Hypothalamus (tissue), 51 donors: ENCODE results near the gene SKAP1.
"Not testable (repeated sequence)": the region's sequence is repeated elsewhere in the genome, so short reads cannot be mapped to it uniquely, and the experiment has no call there.

Experiments
- DNase-seq, 51 donors: peaks; one replicate each; lab custom pipeline; 2025; lab: John Stamatoyannopoulos, UW

SKAP1 gene

DNA sequence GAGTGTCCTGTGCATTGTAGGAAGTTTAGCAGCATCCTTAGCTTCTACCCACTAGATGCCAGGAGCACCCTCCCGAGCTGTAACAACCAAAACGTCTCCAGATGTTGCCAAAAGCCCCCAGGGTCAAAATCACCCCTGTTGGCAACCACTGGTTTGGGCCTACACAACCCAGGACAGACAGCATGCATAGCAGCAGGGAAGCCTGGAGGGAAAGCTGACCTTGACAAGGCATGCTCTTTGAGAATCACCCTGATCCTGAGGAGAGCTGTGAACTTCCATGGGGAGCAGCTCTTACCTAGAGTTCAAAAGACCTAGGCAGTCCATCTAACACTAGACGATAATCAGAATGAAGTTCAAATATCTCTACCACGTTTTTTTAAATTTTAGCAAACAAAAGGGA lies 9.2 kb downstream of the SKAP1 start:
- no peak for DNase-seq

DNA sequence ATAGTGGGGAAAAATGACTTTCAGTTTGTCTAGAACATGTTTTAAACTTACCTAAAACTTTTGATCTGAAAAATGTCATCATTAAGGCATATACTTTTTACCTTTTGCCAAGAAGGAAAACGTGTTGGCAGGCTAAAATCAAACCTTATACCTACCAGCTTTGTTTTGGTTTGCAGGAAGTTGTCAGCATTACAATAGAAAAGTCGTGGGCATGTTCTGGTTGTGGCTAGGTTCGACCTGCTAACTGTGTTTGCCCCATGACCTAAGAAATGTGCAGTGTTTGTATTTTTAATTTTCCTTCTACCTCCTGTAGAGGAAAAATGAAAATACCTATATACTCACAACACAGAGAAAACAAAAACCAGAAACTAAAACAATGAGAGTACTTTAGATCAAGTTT lies 13.0 kb downstream of the SKAP1 start:
- DNase-seq, result no peak

DNA sequence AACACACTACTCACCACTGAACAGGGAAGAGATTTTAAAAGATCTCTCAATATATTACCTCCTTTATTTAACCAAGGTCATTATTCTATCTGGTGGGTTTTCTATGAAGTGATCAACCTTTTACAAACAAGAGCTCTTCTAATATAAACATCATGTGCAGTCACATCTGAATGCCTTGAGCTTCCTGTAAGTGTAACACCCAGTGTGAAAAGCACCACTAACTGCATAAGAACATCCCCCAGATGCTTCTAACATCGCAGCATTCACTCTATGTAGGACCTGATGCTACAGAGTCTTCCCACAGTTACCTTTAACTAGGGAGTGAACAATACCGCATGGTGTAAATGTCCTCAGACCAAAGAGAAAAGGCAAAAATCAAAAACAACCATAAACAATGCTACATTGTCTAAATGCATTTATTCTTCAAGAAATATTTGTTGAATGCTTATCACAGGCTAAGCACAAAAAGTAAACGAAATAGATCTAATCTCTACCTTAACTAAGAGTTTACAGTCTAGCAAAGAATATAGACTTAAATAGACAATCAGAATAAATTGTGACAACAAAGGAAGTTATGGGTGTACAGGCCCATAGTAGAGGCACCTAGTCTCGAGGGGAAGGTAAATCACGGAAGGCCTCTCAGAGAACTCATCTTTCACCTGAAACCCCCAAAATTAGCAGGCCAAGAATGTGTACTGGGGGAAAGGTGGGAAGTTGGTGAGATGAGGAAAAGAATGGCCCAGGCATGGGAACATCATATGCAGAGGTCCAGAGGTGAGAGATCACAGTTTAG lies 16.2 kb downstream of the SKAP1 start:
- no peak for DNase-seq

DNA sequence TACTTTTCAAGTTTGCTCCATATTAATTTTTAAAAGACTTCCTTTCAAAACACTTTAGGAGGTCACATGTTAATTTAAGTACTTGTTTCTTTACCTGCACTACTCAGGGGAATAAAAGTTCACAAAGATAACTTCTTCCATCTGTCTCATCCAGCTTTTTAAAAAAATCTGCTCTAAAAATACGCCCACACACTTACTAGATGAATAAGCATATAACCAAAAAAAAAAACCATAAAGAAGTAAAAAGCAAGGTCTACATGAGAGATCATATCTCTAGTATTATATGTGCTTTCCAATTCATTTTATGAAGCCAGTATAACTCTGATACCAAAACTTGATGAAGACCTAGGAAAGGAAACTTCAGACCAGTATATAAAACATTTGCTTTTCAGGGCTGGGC lies 17.2 kb downstream of the SKAP1 start:
- DNase-seq, result no peak

DNA sequence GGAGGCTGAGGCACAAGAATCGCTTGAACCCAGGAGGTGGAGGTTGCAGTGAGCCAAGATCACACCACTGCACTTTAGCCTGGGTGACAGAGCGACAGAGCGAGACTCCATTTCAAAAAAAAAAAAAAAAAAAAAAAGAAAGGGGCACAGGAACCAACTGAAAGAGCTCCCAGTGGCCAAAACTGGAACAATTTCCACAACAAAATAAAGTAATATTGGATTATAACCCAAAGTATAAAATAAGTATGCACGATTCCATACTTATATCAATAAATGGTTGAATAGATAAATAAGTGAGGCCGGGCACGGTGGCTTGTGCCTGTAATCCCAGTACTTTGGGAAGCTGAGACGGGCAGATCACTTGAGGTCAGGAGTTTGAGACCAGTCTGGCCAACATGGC lies 19.2 kb downstream of the SKAP1 start:
- DNase-seq, result not testable (repeated sequence)

DNA sequence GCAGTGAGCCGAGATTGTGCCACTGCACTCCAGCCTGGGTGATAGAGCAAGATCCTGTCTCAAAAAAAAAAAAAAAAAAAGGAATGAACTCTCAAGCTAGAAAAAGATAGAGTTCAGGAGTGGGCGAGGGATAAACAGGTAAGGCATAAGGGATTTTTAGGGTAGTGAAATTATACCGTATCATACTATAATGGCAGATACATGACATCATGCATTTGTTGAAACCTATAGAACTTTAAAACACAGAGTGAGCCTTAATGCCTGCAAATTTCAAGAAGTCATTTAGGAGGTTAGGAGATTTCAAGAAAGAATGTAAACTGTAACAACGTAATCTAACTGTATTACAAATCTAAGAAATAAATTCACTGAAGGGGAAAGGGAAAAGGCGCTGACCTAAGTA lies 20.4 kb downstream of the SKAP1 start:
- DNase-seq, result no peak

DNA sequence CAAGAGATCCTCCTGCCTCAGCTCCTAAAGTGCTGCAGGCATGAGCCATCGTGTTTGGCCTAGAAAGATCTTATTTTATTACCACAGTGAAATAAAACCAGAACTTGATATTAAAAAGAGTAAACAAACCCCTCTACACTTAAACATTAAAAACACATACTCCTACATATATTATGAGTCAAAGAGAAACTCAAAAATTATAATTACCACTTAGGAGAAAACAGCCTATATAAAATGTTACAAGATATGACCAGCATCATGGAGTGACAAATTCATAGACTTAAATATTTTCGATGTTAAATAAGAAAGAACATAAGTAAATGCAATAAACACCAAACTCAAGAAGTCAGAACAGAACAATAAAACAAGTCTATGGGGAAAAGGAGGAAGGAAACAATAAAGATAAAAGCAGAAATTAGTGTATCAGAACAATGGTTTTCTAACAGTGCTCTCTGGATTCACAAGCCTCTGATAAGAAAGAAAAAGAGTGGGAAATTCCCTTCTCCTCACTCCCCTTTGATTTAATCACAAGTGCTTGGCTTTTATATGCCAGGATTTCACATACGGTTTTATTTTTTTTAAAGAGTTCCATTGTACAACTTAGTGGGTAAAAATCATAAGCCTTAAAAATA lies 23.0 kb downstream of the SKAP1 start:
- no peak for DNase-seq

DNA sequence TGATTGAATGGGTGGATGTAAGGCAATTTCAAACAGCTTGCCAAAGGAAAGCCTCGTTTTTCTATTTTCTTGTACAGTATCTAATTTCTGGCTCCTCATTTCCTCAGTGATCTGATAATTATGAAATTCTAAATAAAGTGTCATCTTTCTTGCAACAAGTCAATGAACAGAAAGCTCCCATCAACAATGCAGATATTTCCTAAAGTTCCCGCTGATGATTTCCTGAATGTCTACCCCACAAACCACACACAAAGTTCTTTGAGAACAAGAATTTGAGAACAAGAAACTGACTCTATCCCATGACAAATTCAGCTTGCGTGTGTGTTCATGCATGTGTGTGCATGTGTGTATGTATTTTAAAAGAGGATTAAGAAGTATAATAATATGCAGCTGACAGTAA lies 35.2 kb downstream of the SKAP1 start:
- DNase-seq, result no peak

DNA sequence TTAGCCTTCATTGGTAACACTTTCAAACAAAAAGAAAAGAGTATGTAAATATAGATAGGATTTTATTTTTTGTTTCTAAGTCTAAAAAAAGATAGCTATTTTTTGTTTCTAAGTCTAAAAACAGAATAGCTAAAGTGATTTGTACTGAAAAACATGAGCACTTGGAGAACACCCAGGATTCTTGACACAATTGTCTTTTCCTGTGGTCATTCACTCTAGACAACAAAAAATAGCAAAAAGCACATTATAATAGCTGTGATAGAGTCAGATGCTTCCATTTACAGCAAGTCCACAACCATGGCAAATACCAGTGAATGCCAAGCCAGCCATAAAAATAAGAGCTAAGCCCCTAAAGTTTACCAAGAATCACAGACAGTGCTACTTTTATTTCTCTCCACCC lies 36.7 kb downstream of the SKAP1 start:
- no peak for DNase-seq

DNA sequence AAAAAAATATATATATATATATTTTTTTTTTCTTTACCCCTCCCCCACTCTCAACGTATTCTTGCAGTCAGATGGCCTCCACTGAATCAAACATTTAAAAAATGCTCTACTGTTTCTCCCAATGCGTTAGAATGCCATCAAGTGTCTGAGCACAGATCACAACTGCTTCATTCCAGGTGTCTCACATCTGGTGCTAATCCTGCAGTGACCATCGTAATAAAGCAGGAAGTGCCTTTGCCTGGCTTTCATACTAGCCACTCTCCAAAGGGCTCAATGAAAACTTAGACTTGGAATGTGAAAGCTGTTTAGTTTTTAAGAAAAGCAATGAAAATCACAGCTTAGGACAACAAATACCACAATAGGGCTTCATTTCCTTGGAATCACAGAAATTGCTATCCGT lies 37.2 kb downstream of the SKAP1 start:
- no peak for DNase-seq

DNA sequence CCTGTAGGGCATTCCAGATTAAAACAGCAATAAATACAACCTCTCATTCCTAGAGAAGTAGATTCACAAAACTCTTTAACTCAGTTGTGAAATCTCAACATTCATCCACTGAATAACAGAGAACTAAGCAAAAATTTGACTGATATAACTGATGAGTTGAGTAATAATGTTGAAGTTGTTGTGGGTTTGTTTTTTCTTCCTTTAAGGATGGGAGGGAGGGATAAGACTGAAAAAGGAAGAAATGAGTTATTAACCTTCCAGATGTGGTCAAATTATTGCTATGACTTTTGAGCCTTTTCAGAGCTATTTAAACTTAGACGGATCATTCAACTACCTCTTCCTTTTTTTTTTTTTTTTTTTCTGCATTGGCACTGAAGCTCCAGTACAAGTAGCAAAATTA lies 38.6 kb downstream of the SKAP1 start:
- no peak for DNase-seq

DNA sequence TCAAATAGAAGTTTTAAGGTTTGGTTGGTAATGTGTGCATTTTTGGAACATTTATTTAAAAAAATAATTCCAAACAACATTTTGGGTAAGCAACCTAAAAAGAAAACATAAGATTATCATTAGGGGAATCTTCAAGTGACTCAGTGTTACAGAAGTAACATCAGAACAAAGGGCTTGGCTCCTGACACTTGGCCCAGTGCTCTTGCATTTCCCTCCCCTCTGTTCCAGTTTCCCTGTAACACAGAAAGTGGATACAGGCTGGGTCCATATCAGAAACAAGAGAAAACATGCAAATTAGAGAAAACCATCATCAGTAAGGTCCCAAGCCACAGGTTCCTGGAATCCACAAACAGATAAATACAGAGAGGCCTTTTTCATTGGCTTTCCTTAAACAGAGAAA lies 40.1 kb downstream of the SKAP1 start:
- no peak for DNase-seq

DNA sequence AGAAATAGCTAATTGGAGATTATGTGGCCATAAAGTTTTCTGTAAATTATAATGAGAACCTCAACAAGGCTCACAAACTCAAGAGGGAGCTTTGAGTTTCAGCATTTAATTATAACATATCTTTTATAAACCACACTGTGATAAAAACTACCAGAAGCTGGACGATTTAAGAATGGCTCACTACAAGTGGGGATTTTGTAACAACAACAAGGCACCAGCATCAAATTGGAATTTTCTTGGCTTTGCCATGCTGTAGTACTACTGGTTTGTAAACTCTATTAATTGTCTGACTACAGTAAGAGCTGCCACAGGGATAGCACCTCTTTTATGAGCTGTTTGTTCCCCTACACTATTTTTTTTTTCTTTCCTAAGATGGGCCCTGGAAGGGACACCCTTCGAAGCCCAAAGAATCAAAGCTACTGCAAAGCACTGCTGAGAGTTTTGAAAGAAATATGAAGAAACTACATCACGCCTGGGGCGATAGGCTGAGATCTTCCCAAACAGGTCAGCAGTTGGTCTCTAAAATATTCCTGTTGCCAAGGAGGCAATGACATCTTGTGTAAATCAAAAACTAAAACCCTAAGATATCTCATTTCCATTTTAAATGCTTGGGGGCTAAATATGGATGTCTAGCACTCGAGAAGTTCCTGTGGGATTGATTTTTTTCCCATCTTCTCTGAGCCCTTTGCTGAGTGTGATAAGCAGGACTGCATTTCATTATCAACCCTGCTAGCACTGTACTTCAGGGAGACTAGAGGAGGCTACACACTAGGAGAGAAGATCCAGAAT lies 40.9 kb downstream of the SKAP1 start:
- DNase-seq, result no peak

DNA sequence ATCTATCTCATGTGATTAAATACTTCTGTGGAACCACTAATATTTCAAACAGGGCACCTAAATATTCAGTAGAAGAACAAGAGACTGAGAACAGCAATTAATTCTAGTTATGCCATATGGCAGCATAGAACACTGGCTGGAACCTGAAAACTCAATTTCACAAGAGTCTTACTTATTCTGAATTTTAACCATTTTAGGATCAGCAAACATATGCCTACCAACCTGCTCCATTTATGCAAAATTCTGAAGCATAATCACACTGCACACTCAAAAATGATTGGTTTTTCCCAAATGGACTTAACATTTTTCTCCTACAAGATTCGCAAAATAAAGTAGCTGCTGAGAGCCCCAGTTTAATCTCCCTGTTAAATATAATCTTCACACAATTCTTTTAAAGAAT lies 43.2 kb downstream of the SKAP1 start:
- DNase-seq, result no peak

DNA sequence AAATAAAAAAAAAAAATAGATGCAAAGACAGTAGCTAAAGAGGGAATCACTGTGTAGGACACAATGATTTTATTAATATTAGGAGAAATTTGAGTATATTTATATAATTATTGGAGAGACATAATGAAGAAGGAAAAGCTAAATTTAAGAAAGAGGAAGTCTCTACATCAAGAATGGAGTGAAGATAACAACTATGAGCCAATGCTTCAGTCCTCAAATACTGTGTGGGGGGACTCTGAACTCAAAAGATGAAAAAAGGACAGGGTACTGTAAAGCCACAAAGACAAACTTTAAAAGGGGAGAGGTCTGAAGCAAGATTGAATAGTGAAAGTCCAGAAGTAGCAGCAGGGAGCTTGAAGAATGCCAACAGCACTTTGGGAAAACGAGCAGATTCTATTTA lies 44.7 kb downstream of the SKAP1 start:
- DNase-seq, result no peak

DNA sequence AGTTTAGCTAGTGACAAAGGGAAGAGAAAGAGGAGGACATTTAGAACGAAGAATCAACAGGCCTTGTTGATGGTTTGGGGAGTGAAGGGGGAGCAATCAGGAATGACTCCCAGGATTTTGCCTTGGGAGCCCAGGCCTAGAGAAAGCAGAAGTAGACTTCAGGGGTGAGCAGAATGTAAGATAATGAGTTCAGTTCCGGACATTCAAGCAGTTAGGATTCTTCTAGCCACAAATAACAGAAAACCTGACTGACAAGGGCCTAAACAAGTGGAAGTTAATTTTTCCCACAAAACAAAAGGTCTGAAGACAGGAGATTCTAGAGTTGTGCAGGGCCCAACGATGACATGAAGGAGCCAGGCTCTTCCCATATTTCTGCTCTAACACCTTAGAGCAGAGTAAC lies 45.9 kb downstream of the SKAP1 start:
- no peak for DNase-seq

DNA sequence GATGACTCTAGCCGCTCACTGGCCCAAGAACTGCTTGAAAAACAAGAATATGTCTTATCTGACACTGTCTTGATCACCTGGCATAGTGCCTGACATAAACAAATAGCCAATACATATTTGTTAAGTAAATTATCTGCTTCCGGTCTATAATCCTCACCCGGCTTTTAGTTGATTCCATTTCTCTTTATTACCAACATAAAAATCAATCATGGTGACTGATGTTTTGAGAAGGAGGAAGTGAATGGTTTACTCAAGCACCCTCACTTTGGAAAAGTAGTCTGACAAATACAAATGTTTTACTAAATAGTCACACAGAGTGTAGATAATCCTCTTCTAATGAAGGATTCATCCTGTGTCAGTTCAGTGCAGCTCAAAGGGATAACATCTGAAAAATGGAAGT lies 47.0 kb downstream of the SKAP1 start:
- no peak for DNase-seq

DNA sequence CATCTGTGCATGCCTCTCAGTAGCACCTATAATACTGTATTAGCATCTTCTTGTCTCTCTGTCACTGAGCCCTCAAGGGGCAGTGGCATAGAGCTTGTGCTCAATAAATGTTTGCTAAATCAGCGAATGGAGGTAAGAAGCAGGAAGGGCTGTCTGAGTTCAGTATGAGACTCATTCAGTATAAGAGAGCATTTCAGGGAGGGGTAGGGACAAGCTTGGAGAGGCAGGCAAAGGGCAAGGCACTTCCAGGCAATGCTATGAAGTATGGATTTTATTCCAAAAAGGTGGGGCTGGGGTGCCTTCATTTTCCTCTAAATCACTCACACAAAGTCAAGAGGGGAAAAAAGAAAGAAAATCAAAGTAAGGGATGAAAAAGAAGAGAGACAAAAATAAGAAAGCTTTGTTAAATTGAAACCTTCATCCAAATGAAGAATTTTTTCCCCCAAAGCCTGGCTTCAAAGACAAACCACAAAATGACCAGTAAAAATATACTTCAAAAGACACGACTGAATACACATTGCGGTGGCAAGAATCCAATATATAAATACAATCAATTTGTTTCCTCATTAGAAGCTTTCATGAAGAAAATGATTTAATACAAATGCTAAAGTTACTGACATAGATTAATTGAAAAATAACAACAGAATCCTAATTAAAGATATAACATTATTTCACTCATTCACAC lies 51.2 kb downstream of the SKAP1 start:
- no peak for DNase-seq

DNA sequence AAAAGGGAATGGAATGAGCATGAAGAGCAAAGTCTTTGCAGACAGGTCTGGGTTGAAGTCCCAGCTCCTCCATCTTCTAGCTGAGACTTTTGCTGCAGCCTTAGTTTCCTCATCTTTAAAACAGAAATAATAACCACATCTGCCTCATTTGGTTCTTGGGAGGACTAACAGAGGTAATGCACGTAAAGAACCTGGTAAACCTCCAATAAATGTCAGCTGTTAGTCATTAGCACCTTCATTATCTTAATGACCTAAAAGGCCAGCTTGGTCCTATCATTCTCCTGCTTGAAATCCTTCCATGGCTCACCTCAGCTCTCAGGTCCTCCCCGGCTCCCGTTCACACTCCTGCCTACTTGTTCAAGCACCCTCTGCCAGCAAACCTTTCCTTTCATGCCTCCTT lies 51.8 kb downstream of the SKAP1 start:
- DNase-seq, result no peak

DNA sequence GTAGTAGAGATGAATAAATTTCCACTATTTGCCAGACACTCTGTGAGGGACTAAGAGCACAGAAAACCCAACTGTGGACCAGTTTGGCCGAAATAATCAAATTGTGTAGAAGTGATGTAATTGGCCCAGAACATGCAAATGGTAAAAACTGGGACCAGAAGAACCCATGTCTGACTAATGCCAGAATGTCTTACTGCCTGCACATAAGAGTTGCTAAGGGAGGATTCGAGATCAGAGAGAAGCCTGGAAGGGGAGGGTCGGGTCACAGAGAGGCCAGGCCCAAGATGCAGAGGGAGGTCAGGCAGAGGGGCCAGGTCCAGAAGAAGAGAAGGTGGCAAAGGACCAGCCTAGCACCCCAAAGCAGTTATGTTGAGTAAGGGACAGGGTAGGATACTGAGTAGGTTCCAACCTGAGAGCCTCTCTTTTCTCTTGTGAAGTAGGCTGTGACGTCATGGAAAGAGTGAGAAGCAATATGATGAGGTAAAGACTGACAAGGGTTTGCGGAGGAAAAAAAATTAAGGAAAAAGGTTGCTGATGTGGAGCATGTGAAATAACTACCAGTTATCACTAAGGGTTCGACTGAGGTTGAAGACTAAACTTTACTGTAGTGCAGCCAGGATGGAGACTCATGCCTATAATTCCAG lies 53.2 kb downstream of the SKAP1 start:
- no peak for DNase-seq

DNA sequence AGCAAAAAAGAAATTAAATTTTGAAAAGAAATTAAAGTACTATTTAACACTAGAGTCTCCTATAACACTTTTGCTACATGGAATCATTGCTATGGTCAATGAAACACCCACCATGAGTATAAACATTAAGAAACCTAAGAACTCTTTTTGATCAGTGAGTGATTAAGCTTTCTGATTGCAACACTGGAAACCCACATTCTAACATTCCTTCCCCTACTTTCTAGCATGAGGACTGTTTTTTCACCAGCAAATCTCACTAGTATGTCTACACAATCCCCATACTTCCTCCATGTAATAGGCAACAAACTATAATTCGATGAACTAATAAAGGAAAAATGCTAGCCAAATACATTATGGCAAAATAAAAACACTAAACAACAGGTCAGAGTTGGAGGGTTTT lies 54.7 kb downstream of the SKAP1 start:
- no peak for DNase-seq
